ENCODE measurements around the gene NIF3L1. TPM values are rescaled to one million over a fixed set of nuclear protein-coding genes. Genes with fewer than 3 reads are reported as not detected.
"Not testable (repeated sequence)": the region's sequence is repeated elsewhere in the genome, so short reads cannot be mapped to it uniquely, and the experiment has no call there.

NIF3L1 gene
- total and polyA plus RNA-seq, 8 donors: 18.4 to 37.1 (median 31.7) TPM

GRCh38 chr2:200873560-200873959, 15.6 kb upstream of the NIF3L1 start:
- ATAC-seq (no peak), DNase-seq (no peak)
- no peaks in the 10 kb centered on the region for H3K9me3 ChIP-seq
- H3K36me3 ChIP-seq: peaks cover 0 to 44% of the 10 kb centered on the region in 2 donors
- no peak overlapping the region for H3K27ac ChIP-seq
- intact Hi-C loops (cut with DNase I): no loop called here
- H3K27me3 ChIP-seq: no peaks in the 10 kb centered on the region
- no peak for TF ChIP-seq CTCF (IDR thresholded peaks at IDR 0.05)
- H3K4me3 ChIP-seq: no peak overlapping the region
- no peaks in the 10 kb centered on the region for H3K4me1 ChIP-seq

- ATAC-seq (no peak), DNase-seq (no peak)
- no peak overlapping the region for H3K27ac ChIP-seq
- intact Hi-C loops (cut with DNase I): no loop called here
- H3K4me3 ChIP-seq: no peak overlapping the region
- no peaks in the 10 kb centered on the region for H3K27me3 ChIP-seq
- H3K4me1 ChIP-seq: no peaks in the 10 kb centered on the region
- peaks cover 0 to 75% of the 10 kb centered on the region in 2 donors for H3K36me3 ChIP-seq
- no peak for TF ChIP-seq CTCF (IDR thresholded peaks at IDR 0.05)
- H3K9me3 ChIP-seq: no peaks in the 10 kb centered on the region
These were observed 11.7 kb upstream of the NIF3L1 start for GRCh38 chr2:200877443-200877842.

DNA sequence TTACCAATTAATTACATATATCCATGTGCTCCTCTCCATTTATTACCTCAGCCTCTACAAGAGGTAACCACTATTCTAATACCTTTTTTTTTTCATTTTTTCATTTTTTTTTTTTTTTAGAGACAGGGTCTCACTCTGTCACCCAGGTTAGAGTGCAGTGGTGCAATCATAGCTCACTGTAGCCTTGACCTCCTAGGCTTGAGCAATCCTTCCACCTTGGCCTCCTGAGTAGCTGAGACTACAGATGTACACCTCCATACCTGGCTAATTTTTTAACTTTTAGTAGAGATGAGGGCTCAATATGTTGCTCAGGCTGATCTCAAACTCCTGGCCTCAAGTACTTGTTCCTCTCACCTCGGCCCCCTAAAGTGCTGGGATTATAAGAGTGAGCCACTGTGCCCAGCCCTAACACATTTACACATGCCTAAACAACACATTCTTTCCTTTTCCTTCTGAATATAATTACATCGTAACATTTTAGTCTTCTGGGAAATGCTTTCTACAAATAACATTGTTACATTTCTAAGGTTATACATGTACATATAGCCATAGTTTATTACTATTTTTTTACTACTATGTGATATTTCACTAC, 10.8 kb upstream of the NIF3L1 start:
- H3K36me3 ChIP-seq: peaks cover 0 to 84% of the 10 kb centered on the region in 2 donors
- DNase-seq: no peak
- intact Hi-C loops (cut with DNase I): no loop called here
- H3K27me3 ChIP-seq: no peaks in the 10 kb centered on the region
- no peak for ATAC-seq
- TF ChIP-seq CTCF (IDR thresholded peaks at IDR 0.05): no peak
- no peak overlapping the region for H3K4me3 ChIP-seq
- H3K27ac ChIP-seq: no peak overlapping the region
- H3K9me3 ChIP-seq: no peaks in the 10 kb centered on the region
- H3K4me1 ChIP-seq: no peaks in the 10 kb centered on the region

DNA sequence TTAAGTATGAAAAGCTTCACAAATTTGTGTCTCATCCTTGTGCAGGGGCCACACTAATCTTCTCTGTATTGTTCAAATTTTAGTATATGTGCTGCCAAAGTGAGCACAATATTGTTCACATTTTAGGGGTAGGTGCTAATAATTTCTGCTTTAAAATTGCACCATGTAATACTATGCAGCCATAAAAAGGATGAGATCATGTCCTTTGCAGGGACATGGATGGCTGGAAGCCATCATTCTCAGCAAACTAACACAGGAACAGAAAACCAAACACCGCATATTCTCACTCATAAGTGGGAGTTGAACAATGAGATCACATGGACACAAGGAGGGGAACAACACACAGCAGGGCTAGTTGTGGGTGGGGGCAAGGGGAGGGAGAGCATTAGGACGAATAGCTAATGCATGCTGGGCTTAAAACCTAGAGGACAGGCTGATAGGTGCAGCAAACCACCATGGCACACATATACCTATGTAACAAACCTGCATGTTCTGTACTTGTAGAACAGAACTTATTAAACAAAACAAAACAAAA, 7.4 kb upstream of the NIF3L1 start:
- H3K36me3 ChIP-seq: peaks cover 0 to 86% of the 10 kb centered on the region in 2 donors
- ATAC-seq; H3K4me3 ChIP-seq; H3K27me3 ChIP-seq; DNase-seq; intact Hi-C loops (cut with DNase I); H3K27ac ChIP-seq; H3K9me3 ChIP-seq; H3K4me1 ChIP-seq: not testable (repeated sequence)

- TF ChIP-seq CTCF (IDR thresholded peaks at IDR 0.05): no peak
- Histone ChIP-seq H3K27me3 (no peaks in the 10 kb centered on the region), H3K9me3 (no peaks in the 10 kb centered on the region), H3K4me1 (no peaks in the 10 kb centered on the region), H3K27ac (no peak overlapping the region), H3K36me3 (peaks cover 0 to 72% of the 10 kb centered on the region in 2 donors), H3K4me3 (no peak overlapping the region)
- DNase-seq (no peak), ATAC-seq (no peak)
- intact Hi-C loops (cut with DNase I): no loop called here
These were observed 10.3 kb downstream of the NIF3L1 start for GRCh38 chr2:200899482-200899881.
